ENCODE measurements around the gene NUP98. TPM values are rescaled to one million over a fixed set of nuclear protein-coding genes. Genes with fewer than 3 reads are reported as not detected.

Gene NUP98
- total RNA-seq, 1 experiment from 2014 or later: 128 TPM

DNA sequence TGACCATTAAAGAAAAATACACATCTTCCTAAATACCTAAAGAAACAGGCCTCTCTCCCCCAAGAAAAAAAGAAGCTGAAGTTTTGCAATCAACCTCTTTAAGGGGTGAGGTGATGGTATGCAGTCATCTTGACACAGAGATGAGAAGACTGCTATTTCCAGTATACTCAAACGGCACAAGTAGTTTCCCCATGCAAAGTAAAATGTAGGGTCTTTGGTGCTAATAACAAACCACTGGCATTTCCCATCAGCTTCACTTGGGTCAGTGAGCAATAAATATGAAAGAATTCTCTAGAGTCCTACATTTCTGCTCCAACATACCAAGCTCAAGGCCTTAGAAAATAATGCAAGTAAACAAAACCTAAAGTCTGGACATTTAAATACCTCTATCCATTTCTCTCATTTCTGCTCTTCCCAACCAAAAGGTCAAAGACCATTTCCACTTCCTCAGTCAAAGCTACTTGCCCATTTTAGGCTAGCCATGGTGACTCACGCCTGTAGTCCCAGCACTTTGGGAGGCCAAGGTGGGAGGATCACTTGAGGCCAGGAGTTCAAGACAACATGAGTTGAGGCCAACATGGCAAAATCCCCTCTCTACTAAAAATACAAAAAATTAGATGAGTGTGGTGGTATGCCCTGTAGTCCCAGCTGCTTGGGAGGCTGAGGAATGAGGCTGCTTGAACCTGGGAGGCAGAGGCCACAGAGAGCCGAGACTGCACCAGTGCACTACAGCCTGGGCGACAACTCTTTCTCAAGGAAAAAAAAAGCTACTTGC, 86.7 kb downstream of the NUP98 start:
- POLR2A ChIA-PET (ENCODE audit: unreplicated experiment): no interaction called here
- CTCF ChIA-PET: no interaction called here
- no peaks in the 10 kb centered on the region for H3K27me3 ChIP-seq (ENCODE audit: low read length)
- H3F3A ChIP-seq (ENCODE audit: low read length, unreplicated experiment): peaks cover 4% of the 10 kb centered on the region
- H3K4me3 ChIP-seq (ENCODE audit: low read length): no peak overlapping the region
- no peak overlapping the region for H3K4me2 ChIP-seq (ENCODE audit: low read length)
- no peak overlapping the region for H2AFZ ChIP-seq (ENCODE audit: low read length)
- H3K36me3 ChIP-seq (ENCODE audit: low read depth, low read length): peaks cover 52% of the 10 kb centered on the region
- H3K79me2 ChIP-seq (ENCODE audit: low read length): no peaks in the 10 kb centered on the region
- no peak overlapping the region for H3K9ac ChIP-seq (ENCODE audit: low read length)
- intact Hi-C loops (cut with micrococcal nuclease): no loop called here
- H3K9me3 ChIP-seq (ENCODE audit: low read length): no peaks in the 10 kb centered on the region
- no peak for TF ChIP-seq EZH2 (IDR thresholded peaks at IDR 0.05; ENCODE audit: low read length, unreplicated experiment)
- TF ChIP-seq EZH2phosphoT487 (IDR thresholded peaks at IDR 0.05; ENCODE audit: borderline replicate concordance, low read length): no peak
- TF ChIP-seq, protein P1, sequence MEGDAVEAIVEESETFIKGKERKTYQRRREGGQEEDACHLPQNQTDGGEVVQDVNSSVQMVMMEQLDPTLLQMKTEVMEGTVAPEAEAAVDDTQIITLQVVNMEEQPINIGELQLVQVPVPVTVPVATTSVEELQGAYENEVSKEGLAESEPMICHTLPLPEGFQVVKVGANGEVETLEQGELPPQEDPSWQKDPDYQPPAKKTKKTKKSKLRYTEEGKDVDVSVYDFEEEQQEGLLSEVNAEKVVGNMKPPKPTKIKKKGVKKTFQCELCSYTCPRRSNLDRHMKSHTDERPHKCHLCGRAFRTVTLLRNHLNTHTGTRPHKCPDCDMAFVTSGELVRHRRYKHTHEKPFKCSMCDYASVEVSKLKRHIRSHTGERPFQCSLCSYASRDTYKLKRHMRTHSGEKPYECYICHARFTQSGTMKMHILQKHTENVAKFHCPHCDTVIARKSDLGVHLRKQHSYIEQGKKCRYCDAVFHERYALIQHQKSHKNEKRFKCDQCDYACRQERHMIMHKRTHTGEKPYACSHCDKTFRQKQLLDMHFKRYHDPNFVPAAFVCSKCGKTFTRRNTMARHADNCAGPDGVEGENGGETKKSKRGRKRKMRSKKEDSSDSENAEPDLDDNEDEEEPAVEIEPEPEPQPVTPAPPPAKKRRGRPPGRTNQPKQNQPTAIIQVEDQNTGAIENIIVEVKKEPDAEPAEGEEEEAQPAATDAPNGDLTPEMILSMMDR (conservative IDR thresholded peaks at IDR 0.05; ENCODE audit: low read depth, low read length): no peak
- H4K20me1 ChIP-seq (ENCODE audit: low read length): no peaks in the 10 kb centered on the region
- no peak overlapping the region for H3K27ac ChIP-seq (ENCODE audit: low read length)
- H3K4me1 ChIP-seq (ENCODE audit: insufficient read depth, low read length): no peaks in the 10 kb centered on the region
- no peaks in the 10 kb centered on the region for H3K9me2 ChIP-seq (replicated peaks; ENCODE audit: low read length)
- DNase-seq (no peak), ATAC-seq (no peak)
- no TSS peak for BruUV-seq (replicated peaks)

- Histone ChIP-seq H3K27me3 (ENCODE audit: low read length) (no peaks in the 10 kb centered on the region), H3K9me2 (replicated peaks; ENCODE audit: low read length) (no peaks in the 10 kb centered on the region), H3K9ac (ENCODE audit: low read length) (no peak overlapping the region), H3K4me1 (ENCODE audit: insufficient read depth, low read length) (no peaks in the 10 kb centered on the region), H3F3A (ENCODE audit: low read length, unreplicated experiment) (peaks cover 4% of the 10 kb centered on the region), H3K27ac (ENCODE audit: low read length) (no peak overlapping the region), H3K4me3 (ENCODE audit: low read length) (no peak overlapping the region), H3K36me3 (ENCODE audit: low read depth, low read length) (peaks cover 57% of the 10 kb centered on the region), H3K4me2 (ENCODE audit: low read length) (no peak overlapping the region), H3K9me3 (ENCODE audit: low read length) (no peaks in the 10 kb centered on the region), H3K79me2 (ENCODE audit: low read length) (no peaks in the 10 kb centered on the region), H2AFZ (ENCODE audit: low read length) (no peak overlapping the region), H4K20me1 (ENCODE audit: low read length) (no peaks in the 10 kb centered on the region)
- ChIA-PET POLR2A (ENCODE audit: unreplicated experiment) (no interaction called here), CTCF (no interaction called here)
- intact Hi-C loops (cut with micrococcal nuclease): no loop called here
- ATAC-seq (no peak), DNase-seq (no peak)
- TF ChIP-seq EZH2phosphoT487 (IDR thresholded peaks at IDR 0.05; ENCODE audit: borderline replicate concordance, low read length) (no peak), EZH2 (IDR thresholded peaks at IDR 0.05; ENCODE audit: low read length, unreplicated experiment) (no peak)
- BruUV-seq (replicated peaks): no TSS peak
These were observed 87.4 kb downstream of the NUP98 start for GRCh38 chr11:3709977-3710376.

GRCh38 chr11:3707176-3707575, 90.2 kb downstream of the NUP98 start:
- no peaks in the 10 kb centered on the region for H4K20me1 ChIP-seq (ENCODE audit: low read length)
- no TSS peak for BruUV-seq (replicated peaks)
- H3K27ac ChIP-seq (ENCODE audit: low read length): no peak overlapping the region
- no peaks in the 10 kb centered on the region for H3K4me1 ChIP-seq (ENCODE audit: insufficient read depth, low read length)
- H3K4me3 ChIP-seq (ENCODE audit: low read length): no peak overlapping the region
- DNase-seq (no peak), ATAC-seq (peak; percentile 27)
- H3K9ac ChIP-seq (ENCODE audit: low read length): no peak overlapping the region
- no peaks in the 10 kb centered on the region for H3K27me3 ChIP-seq (ENCODE audit: low read length)
- peaks cover 62% of the 10 kb centered on the region for H3K36me3 ChIP-seq (ENCODE audit: low read depth, low read length)
- no peaks in the 10 kb centered on the region for H3K79me2 ChIP-seq (ENCODE audit: low read length)
- CTCF ChIA-PET: no interaction called here
- H3K9me3 ChIP-seq (ENCODE audit: low read length): no peaks in the 10 kb centered on the region
- no peak for TF ChIP-seq EZH2 (IDR thresholded peaks at IDR 0.05; ENCODE audit: low read length, unreplicated experiment)
- TF ChIP-seq, protein P1 (conservative IDR thresholded peaks at IDR 0.05; ENCODE audit: low read depth, low read length): no peak
- TF ChIP-seq EZH2phosphoT487 (IDR thresholded peaks at IDR 0.05; ENCODE audit: borderline replicate concordance, low read length): no peak
- H3K4me2 ChIP-seq (ENCODE audit: low read length): no peak overlapping the region
- POLR2A ChIA-PET (ENCODE audit: unreplicated experiment): no interaction called here
- H3F3A ChIP-seq (ENCODE audit: low read length, unreplicated experiment): peaks cover 4% of the 10 kb centered on the region
- no peaks in the 10 kb centered on the region for H3K9me2 ChIP-seq (replicated peaks; ENCODE audit: low read length)
- intact Hi-C loops (cut with micrococcal nuclease): no loop called here
- H2AFZ ChIP-seq (ENCODE audit: low read length): no peak overlapping the region
